OCI-LY7 (cell line): ENCODE data around the gene RAC2. TPM values are rescaled to one million over a fixed set of nuclear protein-coding genes. Genes with fewer than 3 reads are reported as not detected.
A peak's percentile ranks its signal among the peaks of the same experiment; 100 is the strongest.

Experiments used
- BruUV-seq: library from RNA; stranded (reverse); fragments of 400-500 nt; replicated peaks from 2 replicates; lab custom pipeline; 2021; lab: Mats Ljungman, UMichigan
- CTCF ChIA-PET: fragments of 300-600 bp; sonication (Branson Sonifier 250); formaldehyde crosslinking; loops from one replicate; lab custom pipeline; 2022; ENCODE audit warnings: antibody characterized with exemption; ENCODE audit not compliant: unreplicated experiment; lab: Charles Lee
- POLR2A ChIA-PET: fragments of 300-600 bp; sonication (Branson Sonifier 250); formaldehyde crosslinking; loops from one replicate; lab custom pipeline; 2022; ENCODE audit warnings: antibody characterized with exemption; lab: Charles Lee
- DNase-seq: peaks from one replicate; pipeline ENCODE4 v3.0.0-alpha.2; 2015; ENCODE audit warnings: low spot score
- H2AFZ ChIP-seq: fragments of 200-600 bp; sonication (generic), shearing (Covaris generic); 2 replicates; pipeline ENCODE4 v1.6.1; 2014; ENCODE audit warnings: mild to moderate bottlenecking, antibody characterized with exemption, low read length, moderate library complexity
- H3K27ac ChIP-seq: fragments of 200-600 bp; sonication (generic); 2 replicates; pipeline ENCODE4 v1.5.1; 2014; ENCODE audit warnings: mixed run types, low read depth, mild to moderate bottlenecking, moderate library complexity, low read length, inconsistent platforms; ENCODE audit not compliant: poor library complexity, severe bottlenecking
- H3K36me3 ChIP-seq: fragments of 200-600 bp; sonication (generic); 2 replicates; pipeline ENCODE4 v1.6.1; 2014; ENCODE audit warnings: mild to moderate bottlenecking, antibody characterized with exemption, low read length, moderate library complexity, mixed read lengths; ENCODE audit not compliant: insufficient read depth
- H3K4me1 ChIP-seq: fragments of 200-600 bp; sonication (generic); 2 replicates; pipeline ENCODE4 v1.5.1; 2014; ENCODE audit warnings: mild to moderate bottlenecking, low read length; ENCODE audit not compliant: insufficient read depth, poor library complexity, severe bottlenecking
- H3K4me2 ChIP-seq: fragments of 200-600 bp; sonication (generic); 2 replicates; pipeline ENCODE4 v1.6.1; 2014; ENCODE audit warnings: mild to moderate bottlenecking, low read length
- H3K4me3 ChIP-seq: fragments of 200-600 bp; sonication (generic); 2 replicates; pipeline ENCODE4 v1.5.1; 2014; ENCODE audit warnings: mild to moderate bottlenecking, low read depth, low read length; ENCODE audit not compliant: poor library complexity, severe bottlenecking
- H3K79me2 ChIP-seq: fragments of 200-600 bp; sonication (generic); 2 replicates; pipeline ENCODE4 v1.6.1; 2016; ENCODE audit warnings: low read depth, mild to moderate bottlenecking, low read length, moderate library complexity, mixed read lengths; ENCODE audit not compliant: insufficient read depth
- H3K9me2 ChIP-seq: fragments of 200-600 bp; sonication (generic); 2 replicates; pipeline ENCODE4 v1.6.1; 2016; ENCODE audit warnings: mild to moderate bottlenecking, low read length, mixed read lengths; ENCODE audit not compliant: insufficient read depth
- H3K9me3 ChIP-seq: fragments of 200-600 bp; sonication (generic); 2 replicates; pipeline ENCODE4 v1.6.1; 2014; ENCODE audit warnings: mild to moderate bottlenecking, mixed run types, low read length, mixed read lengths
- H4K20me1 ChIP-seq: fragments of 200-600 bp; sonication (generic); 2 replicates; pipeline ENCODE4 v1.6.1; 2014; ENCODE audit warnings: mild to moderate bottlenecking, antibody characterized with exemption, low read length, moderate library complexity, mixed read lengths; ENCODE audit not compliant: insufficient read depth
- EZH2phosphoT487 ChIP-seq: fragments of 200-600 bp; sonication (generic); IDR thresholded peaks from 2 replicates; pipeline ENCODE4 v1.6.1; 2018; ENCODE audit warnings: low read depth, borderline replicate concordance, mild to moderate bottlenecking, mixed run types, antibody characterized with exemption, low read length, moderate library complexity, mixed read lengths
- intact Hi-C: fragments of 100-400 bp; cut with micrococcal nuclease; formaldehyde crosslinking; loops from one replicate; pipeline ENCODE4 v1.10.0; 2022; ENCODE audit not compliant: unreplicated experiment
- total RNA-seq, 2 experiments: library from RNA; depleted of rRNA in 1 of 2; stranded (reverse); fragments of >200 nt in 1 of 2; shearing (Covaris generic) in 1 of 2; gene quantifications; 2 replicates each; pipeline ENCODE4 v1.2.3, GENCODE V29; 2014 to 2022
- TF ChIP-seq, protein P1 (sequence below): fragments of 200-600 bp; sonication (generic); conservative IDR thresholded peaks from 2 replicates; pipeline ENCODE4 v1.5.1; 2014; ENCODE audit warnings: mild to moderate bottlenecking, antibody characterized with exemption, low read length, moderate library complexity, mixed read lengths

The RAC2 gene
- total RNA-seq, 2 experiments from 2014 or later: 142 to 321 TPM

GRCh38 chr22:37262346-37262745 lies 18.3 kb upstream of the RAC2 start:
- no peak overlapping the region for H3K27ac ChIP-seq
- BruUV-seq: no TSS peak
- H3K4me3 ChIP-seq: no peak overlapping the region
- TF ChIP-seq, protein P1, sequence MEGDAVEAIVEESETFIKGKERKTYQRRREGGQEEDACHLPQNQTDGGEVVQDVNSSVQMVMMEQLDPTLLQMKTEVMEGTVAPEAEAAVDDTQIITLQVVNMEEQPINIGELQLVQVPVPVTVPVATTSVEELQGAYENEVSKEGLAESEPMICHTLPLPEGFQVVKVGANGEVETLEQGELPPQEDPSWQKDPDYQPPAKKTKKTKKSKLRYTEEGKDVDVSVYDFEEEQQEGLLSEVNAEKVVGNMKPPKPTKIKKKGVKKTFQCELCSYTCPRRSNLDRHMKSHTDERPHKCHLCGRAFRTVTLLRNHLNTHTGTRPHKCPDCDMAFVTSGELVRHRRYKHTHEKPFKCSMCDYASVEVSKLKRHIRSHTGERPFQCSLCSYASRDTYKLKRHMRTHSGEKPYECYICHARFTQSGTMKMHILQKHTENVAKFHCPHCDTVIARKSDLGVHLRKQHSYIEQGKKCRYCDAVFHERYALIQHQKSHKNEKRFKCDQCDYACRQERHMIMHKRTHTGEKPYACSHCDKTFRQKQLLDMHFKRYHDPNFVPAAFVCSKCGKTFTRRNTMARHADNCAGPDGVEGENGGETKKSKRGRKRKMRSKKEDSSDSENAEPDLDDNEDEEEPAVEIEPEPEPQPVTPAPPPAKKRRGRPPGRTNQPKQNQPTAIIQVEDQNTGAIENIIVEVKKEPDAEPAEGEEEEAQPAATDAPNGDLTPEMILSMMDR: no peak
- TF ChIP-seq EZH2phosphoT487: no peak
- H3K9me3 ChIP-seq: peaks cover 16% of the 10 kb centered on the region; the same call in 1 of the 2 replicates
- peaks cover 26% of the 10 kb centered on the region for H3K4me1 ChIP-seq
- no peak overlapping the region for H3K4me2 ChIP-seq
- DNase-seq: no peak
- POLR2A ChIA-PET: interaction anchor here (0.8 kb wide), 2 partner anchors 61 to 62 kb away, joined by 3 to 4 read pairs; no protein-coding TSS in a partner anchor
- no peaks in the 10 kb centered on the region for H3K79me2 ChIP-seq
- CTCF ChIA-PET: no interaction called here
- H2AFZ ChIP-seq: no peak overlapping the region
- no peaks in the 10 kb centered on the region for H4K20me1 ChIP-seq
- H3K36me3 ChIP-seq: no peaks in the 10 kb centered on the region
- H3K9me2 ChIP-seq: no peaks in the 10 kb centered on the region
- intact Hi-C loops: no loop called here

DNA sequence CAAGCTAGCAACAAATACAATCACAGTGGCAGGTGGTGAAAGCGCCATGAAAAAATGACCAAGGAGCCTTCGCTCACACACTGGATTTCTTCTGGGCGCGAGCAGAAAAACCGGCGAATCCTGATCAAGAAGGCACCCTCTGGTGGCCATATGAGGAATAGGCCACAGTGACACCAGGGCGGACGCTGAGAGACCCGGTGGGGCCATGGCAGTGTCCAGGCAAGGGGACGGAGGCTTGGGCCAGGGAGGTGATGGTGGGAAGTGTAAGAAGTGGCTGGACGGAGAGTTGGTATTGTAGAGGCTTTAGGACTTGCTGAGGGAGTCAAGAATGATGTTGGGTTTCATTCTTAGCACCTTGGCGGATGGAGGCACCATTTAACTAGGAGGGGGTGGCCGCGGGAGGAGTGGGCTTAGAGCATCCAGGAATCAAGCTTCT lies 16.9 kb upstream of the RAC2 start:
- Histone ChIP-seq H3K9me2 (no peaks in the 10 kb centered on the region), H3K4me2 (peak overlapping the region; percentile 44), H3K9me3 (peaks cover 16% of the 10 kb centered on the region; the same call in 1 of the 2 replicates), H3K4me1 (peaks cover 26% of the 10 kb centered on the region), H3K27ac (no peak overlapping the region), H3K36me3 (no peaks in the 10 kb centered on the region), H4K20me1 (no peaks in the 10 kb centered on the region), H3K79me2 (no peaks in the 10 kb centered on the region), H3K4me3 (no peak overlapping the region), H2AFZ (no peak overlapping the region)
- POLR2A ChIA-PET: interaction anchor here (0.6 to 2.7 kb wide), 2 partner anchors 16 to 662 kb away, joined by 3 to 19 read pairs; partner anchors contain the start of gene RAC2
- BruUV-seq: no TSS peak
- peak; percentile 78 for DNase-seq
- CTCF ChIA-PET: interaction anchor here (0.7 to 2.1 kb wide), 7 partner anchors 11 to 93 kb away, joined by 3 to 9 read pairs (median 5); partner anchors contain the start of gene RAC2
- intact Hi-C loops: loop anchor here (1.0 kb wide), 1 partner anchor 95 kb away; no protein-coding TSS in a partner anchor
- TF ChIP-seq, protein P1: peak; percentile 97
- no peak for TF ChIP-seq EZH2phosphoT487
